ENCODE data around the gene KRTAP20-2.

The KRTAP20-2 gene

DNA sequence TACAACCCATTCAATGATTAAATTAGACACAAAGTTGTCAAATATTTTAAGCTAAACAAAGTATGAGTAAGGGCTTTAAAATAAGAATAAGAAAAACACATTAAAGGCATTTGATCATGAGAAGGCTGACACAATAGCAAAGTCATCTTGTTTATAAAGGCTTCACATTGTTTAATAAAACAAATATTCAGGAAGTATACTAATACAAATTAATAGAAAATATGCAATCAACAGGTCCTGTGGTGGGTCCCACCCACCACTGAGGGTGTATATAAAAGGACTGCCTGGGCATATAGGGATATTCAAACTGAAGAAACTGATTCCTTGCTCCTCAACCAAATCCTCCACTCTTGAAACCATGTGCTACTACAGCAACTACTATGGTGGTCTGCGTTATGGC lies at the start of gene KRTAP20-2:
Gene KRTAP20-2 (plus strand): TSS at position 301 of the 400 bp plus-strand sequence. CDS start 58 bp downstream, at position 359.
- DNase-seq = no peak

- DNase-seq = no peak
These were observed 44.7 kb upstream of the KRTAP20-2 start, which contains the start of gene KRTAP22-2 for GRCh38 chr21:30590297-30590696. TSS of gene KRTAP22-2 (minus strand) at chr21:30590397.

- DNase-seq = no peak
These were observed 42.9 kb upstream of the KRTAP20-2 start, which contains the start of gene KRTAP6-3 for GRCh38 chr21:30592140-30592539. TSS of gene KRTAP6-3 (plus strand) at chr21:30592440. CDS start at chr21:30592446, 6 bp downstream.

DNA sequence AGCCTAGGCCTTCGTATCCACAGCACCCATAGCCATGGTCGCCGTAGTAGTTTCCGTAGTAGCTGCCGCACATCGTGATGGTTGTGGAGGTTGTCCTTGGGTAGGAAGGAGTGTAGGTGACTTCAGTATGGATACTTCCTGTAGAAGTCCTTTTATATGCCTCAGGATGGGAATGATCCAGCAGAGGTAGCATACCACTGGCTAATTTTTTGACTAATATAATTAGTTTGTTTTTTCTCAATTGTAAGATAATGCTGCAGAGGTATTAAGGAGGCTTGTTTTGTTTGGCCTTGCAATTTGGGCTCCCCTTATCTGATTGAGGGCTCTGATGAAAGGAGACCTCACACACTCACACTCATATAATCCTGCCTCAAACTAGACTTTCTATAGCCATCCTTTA lies 36.2 kb upstream of the KRTAP20-2 start, which contains the start of gene KRTAP6-2:
Gene KRTAP6-2 (minus strand): TSS at position 101 of the 400 bp plus-strand sequence. CDS start 28 bp downstream, at position 73.
- DNase-seq = no peak

DNA sequence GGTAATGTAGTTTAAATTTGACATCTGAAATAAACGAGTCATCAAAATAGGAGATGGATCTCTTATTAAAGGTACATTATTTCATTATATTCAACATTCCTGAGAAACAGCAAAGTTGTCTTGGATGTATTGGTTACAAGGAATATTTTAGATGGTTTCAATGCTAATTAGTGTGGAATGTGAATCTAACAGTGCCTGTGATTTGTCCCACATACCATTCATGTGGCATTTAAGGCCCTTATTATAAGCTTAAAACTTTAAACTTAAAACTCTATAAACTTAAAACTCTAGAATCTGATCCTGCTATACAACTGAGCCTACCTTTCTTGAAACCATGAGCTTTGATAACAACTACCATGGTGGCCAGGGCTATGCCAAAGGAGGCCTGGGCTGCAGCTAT lies 34.2 kb upstream of the KRTAP20-2 start, which contains the start of gene KRTAP22-1:
Gene KRTAP22-1 (plus strand): TSS at position 301 of the 400 bp plus-strand sequence.
- no peak for DNase-seq

GRCh38 chr21:30605968-30606367 lies 29.0 kb upstream of the KRTAP20-2 start:
- no peak for DNase-seq

DNA sequence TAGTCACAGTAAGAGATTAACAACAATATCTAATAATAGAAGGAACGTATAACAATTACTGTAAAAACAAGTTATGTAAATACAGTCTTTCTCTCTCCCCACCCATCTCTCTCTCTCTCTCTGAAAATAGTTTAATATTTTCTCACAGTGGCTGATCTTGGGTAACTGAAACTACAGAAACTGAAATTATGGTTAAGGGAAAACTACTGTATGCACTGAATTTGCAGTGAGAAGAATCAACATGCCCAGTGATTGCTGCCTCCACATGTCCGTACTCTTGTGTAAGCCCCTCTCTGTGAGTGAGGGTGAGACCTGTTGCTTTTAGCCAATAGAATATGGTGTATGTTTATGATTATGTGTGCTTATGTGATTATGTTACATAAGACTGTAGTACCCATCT lies 22.9 kb upstream of the KRTAP20-2 start:
- no peak for DNase-seq

- no peak for DNase-seq
These were observed 21.2 kb upstream of the KRTAP20-2 start, which contains the start of gene KRTAP6-1 for GRCh38 chr21:30613836-30614235. TSS of gene KRTAP6-1 (minus strand) at chr21:30613930. CDS start at chr21:30613904, 26 bp downstream.

GRCh38 chr21:30615199-30615598 lies 19.8 kb upstream of the KRTAP20-2 start:
- no peak for DNase-seq

- no peak for DNase-seq
These were observed 18.9 kb upstream of the KRTAP20-2 start, which contains the start of gene KRTAP20-1 for GRCh38 chr21:30616125-30616524. TSS of gene KRTAP20-1 (plus strand) at chr21:30616425. CDS start at chr21:30616455, 30 bp downstream.

- no peak for DNase-seq
These were observed 14.9 kb upstream of the KRTAP20-2 start for GRCh38 chr21:30620080-30620479.

- no peak for DNase-seq
These were observed 14.5 kb upstream of the KRTAP20-2 start, which contains the start of gene KRTAP20-4 for GRCh38 chr21:30620522-30620921. TSS of gene KRTAP20-4 (plus strand) at chr21:30620627.

- DNase-seq = no peak
These were observed 11.6 kb upstream of the KRTAP20-2 start for GRCh38 chr21:30623362-30623761.

DNA sequence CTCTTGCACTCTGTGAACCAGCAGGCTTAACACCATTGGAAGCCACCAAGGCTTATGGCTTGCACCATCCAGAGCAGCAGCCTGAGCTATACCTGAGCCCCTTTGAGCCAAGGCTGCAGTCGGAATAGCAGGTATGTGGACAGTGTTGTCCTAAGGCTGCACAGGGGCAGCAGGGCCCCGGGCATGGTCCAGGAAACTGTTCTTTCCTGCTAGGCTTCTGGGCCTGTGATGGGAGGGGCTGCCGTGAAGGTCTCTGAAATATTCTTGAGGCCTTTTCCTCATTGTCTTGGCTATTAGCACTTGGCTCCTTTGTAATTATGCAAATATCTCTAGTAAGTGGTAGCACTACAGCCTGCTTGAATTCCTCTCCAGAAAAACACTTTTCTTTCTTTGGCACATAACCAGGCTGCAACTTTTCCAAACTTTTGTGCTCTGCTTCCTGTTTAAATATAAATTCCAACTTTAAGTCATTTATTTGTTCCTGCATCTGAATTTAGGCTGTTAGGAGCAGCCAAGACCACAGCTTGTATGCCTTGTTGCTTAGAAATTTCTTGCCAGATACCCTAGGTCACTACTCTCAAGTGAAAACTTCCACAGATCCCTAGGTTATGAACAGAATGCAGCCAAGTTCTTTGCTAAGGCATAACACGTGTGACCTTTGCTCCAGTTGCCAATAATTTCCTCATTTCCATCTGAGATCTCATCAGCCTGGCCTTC lies 9.4 kb upstream of the KRTAP20-2 start:
- DNase-seq = no peak

GRCh38 chr21:30628109-30628508 lies 6.9 kb upstream of the KRTAP20-2 start:
- DNase-seq = no peak

DNA sequence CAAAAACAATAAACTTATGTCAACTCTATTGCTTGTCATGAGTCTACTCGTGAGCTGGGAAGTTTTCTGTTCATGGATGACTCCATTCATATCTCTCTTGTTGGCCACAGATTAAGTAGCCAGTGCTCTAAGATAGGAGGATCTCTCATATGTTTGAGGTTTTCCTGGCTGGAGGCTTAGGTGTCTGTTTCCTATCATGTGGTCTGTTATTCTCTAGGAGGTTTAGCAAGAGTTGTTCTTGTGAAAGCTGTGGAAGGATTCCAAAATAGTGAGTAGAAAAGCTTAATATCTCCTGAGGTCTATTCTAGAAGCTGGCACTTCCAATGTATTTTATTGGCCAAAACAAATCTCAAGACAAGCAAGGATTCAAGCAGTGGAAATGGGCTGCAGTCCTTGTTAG lies 5.8 kb upstream of the KRTAP20-2 start:
- DNase-seq = no peak

DNA sequence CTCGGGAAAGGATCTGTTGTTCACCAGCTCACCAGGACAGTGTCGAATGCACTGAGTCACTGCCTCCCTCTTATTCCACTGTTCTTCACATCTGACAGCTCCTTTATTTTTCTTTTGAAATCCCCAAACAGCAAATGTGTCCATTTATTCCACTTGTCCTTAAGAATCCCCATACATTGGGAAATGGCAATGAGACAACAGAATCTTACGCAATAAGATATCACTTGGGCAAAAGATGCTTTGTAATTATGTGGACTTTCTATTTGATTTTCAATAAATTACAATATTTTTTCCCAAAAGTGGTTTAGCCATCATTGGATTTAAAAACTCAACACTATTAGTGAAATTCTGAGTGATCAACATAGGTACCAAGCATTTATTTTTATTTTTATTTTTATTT lies 3.7 kb downstream of the KRTAP20-2 start:
- no peak for DNase-seq

GRCh38 chr21:30642564-30642963 lies 7.6 kb downstream of the KRTAP20-2 start, which contains the start of gene KRTAP20-3:
TSS of gene KRTAP20-3 (plus strand) at chr21:30642864.
- DNase-seq = no peak

GRCh38 chr21:30646904-30647414 lies 12.0 kb downstream of the KRTAP20-2 start:
- no peak for DNase-seq

- DNase-seq = no peak
These were observed 17.9 kb downstream of the KRTAP20-2 start for GRCh38 chr21:30652891-30653290.

GRCh38 chr21:30668776-30669175 lies 33.8 kb downstream of the KRTAP20-2 start:
- no peak for DNase-seq

DNA sequence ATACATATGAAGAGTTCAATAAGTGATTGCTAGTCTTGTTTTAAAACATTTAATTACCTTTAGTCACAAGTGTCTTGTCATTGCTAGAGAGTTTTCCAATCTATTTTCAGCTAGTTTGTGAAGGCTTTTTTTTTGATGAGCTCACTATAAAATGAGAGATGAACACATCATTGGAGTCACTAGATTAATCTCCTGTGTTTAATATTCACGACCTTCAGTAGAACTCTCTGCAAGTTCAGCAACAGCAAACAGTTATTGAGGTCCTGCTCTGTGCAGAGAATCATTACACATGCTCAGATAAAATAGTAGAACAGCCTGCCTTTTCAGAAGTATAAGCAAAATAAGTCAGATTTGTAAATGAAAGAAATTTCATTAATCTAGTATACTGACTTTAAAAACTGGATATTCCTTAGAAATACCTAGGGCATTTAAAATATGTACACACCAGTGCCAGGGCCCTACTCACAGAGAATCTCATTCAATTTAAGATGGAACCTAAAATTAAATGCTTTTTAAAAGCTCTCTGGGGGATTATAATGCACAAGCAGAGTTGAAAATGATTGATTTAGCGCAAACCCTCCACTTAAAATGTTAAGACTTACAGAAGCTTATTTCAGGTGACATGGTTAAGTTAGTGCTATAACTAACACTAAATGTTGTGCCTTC lies 38.1 kb downstream of the KRTAP20-2 start:
- DNase-seq = no peak

DNA sequence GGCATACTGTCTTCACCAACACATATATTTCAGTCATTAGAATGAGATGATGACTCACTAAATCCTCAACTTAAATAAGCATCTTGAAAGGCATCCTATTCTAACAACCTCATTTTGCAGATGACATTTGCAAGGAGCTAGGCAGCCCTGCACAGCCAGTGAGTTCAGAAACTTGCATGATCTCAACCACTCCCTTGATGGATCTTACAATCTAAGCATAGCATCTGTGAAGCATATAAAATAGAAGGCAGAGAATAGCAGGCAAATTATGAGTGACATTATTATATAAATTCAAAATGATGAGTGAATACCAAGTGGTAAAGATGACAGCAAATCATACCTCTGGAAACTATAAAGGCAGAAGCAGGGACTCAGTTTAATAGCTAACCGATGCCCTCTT lies 39.3 kb downstream of the KRTAP20-2 start:
- DNase-seq = no peak

Data from activated CD8-positive, alpha-beta memory T cell treated with anti-CD3 and anti-CD28 coated beads for 24 hours (primary cell).